PC-3 (cell line): ENCODE data around the gene OSBPL6. TPM values are rescaled to one million over a fixed set of nuclear protein-coding genes. Genes with fewer than 3 reads are reported as not detected.

Source experiments
- ATAC-seq: fragments of 200-7000 bp; cut with Tn5 transposase; 2 replicates; pipeline ENCODE4 v1.9.1; 2020; ENCODE audit warnings: mild to moderate bottlenecking, moderate library complexity
- BruUV-seq: library from RNA; stranded (reverse); fragments of 400-500 nt; replicated peaks from 2 replicates; lab custom pipeline; 2021; lab: Mats Ljungman, UMichigan
- CTCF ChIA-PET: fragments of 300-600 bp; sonication (Branson Sonifier 250); formaldehyde crosslinking; loops from one replicate; lab custom pipeline; 2022; ENCODE audit warnings: antibody characterized with exemption; lab: Charles Lee
- POLR2A ChIA-PET: fragments of 300-600 bp; sonication (Branson Sonifier 250); formaldehyde crosslinking; loops from one replicate; lab custom pipeline; 2022; ENCODE audit warnings: antibody characterized with exemption; ENCODE audit not compliant: unreplicated experiment; lab: Charles Lee
- DNase-seq: peaks from one replicate; pipeline ENCODE4 v3.0.0-alpha.2; 2015
- H2AFZ ChIP-seq: fragments of 300-600 bp; sonication (generic); 2 replicates; pipeline ENCODE4 v1.6.0; 2016; ENCODE audit warnings: antibody characterized with exemption, low read length
- H3F3A ChIP-seq: fragments of 300-600 bp; sonication (generic); one replicate; pipeline ENCODE4 v1.6.0; 2017; ENCODE audit warnings: antibody characterized with exemption, low read length, control low read depth, mild to moderate bottlenecking; ENCODE audit not compliant: unreplicated experiment
- H3K27ac ChIP-seq: fragments of 300-600 bp; sonication (generic); 2 replicates; pipeline ENCODE4 v1.5.1; 2016; ENCODE audit warnings: mild to moderate bottlenecking, low read length
- H3K27me3 ChIP-seq: fragments of 300-600 bp; sonication (generic); 2 replicates; pipeline ENCODE4 v1.6.1; 2016; ENCODE audit warnings: low read length, mixed read lengths
- H3K36me3 ChIP-seq: fragments of 300-600 bp; sonication (generic); 2 replicates; pipeline ENCODE4 v1.6.1; 2016; ENCODE audit warnings: low read depth, mixed run types, low read length, mixed read lengths
- H3K4me1 ChIP-seq: fragments of 300-600 bp; sonication (generic); 2 replicates; pipeline ENCODE4 v1.5.1; 2016; ENCODE audit warnings: low read length; ENCODE audit not compliant: insufficient read depth
- H3K4me2 ChIP-seq: fragments of 300-600 bp; sonication (generic); 2 replicates; pipeline ENCODE4 v1.6.0; 2016; ENCODE audit warnings: low read length
- H3K4me3 ChIP-seq: fragments of 300-600 bp; sonication (generic); 2 replicates; pipeline ENCODE4 v1.5.1; 2016; ENCODE audit warnings: mild to moderate bottlenecking, low read length, mixed read lengths
- H3K79me2 ChIP-seq: fragments of 300-600 bp; sonication (generic); 2 replicates; pipeline ENCODE4 v1.6.1; 2017; ENCODE audit warnings: low read length, mixed read lengths
- H3K9ac ChIP-seq: fragments of 300-600 bp; sonication (generic); 2 replicates; pipeline ENCODE4 v1.6.0; 2016; ENCODE audit warnings: mild to moderate bottlenecking, low read length
- H3K9me2 ChIP-seq: fragments of 300-600 bp; sonication (generic); replicated peaks from 2 replicates; pipeline ENCODE4 v1.6.1; 2016; ENCODE audit warnings: mixed run types, low read length, mixed read lengths
- H3K9me3 ChIP-seq: fragments of 300-600 bp; sonication (generic); 2 replicates; pipeline ENCODE4 v1.6.1; 2016; ENCODE audit warnings: low read length, mixed read lengths
- H4K20me1 ChIP-seq: fragments of 300-600 bp; sonication (generic); 2 replicates; pipeline ENCODE4 v1.6.1; 2016; ENCODE audit warnings: low read length, mixed read lengths
- EZH2 ChIP-seq: fragments of 300-600 bp; sonication (generic); IDR thresholded peaks from one replicate; pipeline ENCODE4 v1.6.1; 2017; ENCODE audit warnings: antibody characterized with exemption, mild to moderate bottlenecking, low read length; ENCODE audit not compliant: unreplicated experiment
- EZH2phosphoT487 ChIP-seq: fragments of 300-600 bp; sonication (generic); IDR thresholded peaks from 2 replicates; pipeline ENCODE4 v1.6.1; 2018; ENCODE audit warnings: mild to moderate bottlenecking, antibody characterized with exemption, low read length, borderline replicate concordance
- intact Hi-C: fragments of 100-400 bp; cut with micrococcal nuclease; formaldehyde crosslinking; loops from 2 replicates; pipeline ENCODE4 v1.9.0; 2023
- total RNA-seq: library from RNA; depleted of rRNA; stranded (reverse); fragments of >200 nt; gene quantifications from 2 replicates; pipeline ENCODE4 v1.2.3, GENCODE V29; 2014
- TF ChIP-seq, protein P1 (sequence below): fragments of 300-600 bp; sonication (generic); conservative IDR thresholded peaks from 2 replicates; pipeline ENCODE4 v1.5.1; 2017; ENCODE audit warnings: antibody characterized with exemption, low read depth, mild to moderate bottlenecking, low read length

The OSBPL6 gene
- total RNA-seq, 1 experiment from 2014 or later: 4.0 TPM

DNA sequence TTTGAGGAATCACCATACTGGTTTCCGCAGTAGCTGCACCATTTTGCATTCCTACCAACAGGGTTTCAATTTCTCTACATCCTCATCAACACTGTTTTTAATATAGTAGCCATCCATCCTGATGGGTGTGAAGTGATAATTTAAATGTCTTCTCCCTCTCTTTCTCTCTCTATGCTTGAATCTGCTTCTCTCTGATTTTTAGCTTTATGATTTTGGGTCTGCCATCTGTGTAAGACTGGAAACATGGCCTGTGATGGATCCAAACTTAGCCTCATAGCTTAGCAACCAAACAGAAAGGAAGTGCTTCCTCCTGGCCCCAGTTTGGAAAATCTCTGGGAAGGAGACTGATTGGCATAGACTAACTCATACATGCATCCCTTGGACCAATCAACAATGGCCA, 33.7 kb upstream of the OSBPL6 start:
- no TSS peak for BruUV-seq
- H3K27ac ChIP-seq: no peak overlapping the region

DNA sequence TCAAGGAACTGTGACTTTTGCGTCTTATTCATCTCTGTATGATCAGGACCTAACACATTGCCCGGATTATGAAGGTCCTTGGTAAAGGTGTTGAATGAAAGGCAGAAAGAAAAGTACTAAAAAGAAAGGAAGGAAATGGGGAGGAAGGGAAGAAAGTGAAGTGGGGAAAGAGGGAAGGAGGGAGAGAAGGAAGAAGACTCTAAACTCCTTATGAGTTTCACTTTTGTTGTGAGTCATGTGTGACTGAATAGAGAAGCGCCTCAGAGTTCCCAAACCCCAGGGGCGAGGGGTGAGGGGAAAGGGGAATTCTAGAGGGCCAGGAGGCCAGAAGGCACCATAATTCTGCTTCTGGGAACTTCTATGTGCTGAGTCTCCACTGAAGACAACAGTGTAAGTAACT, 30.9 kb upstream of the OSBPL6 start:
- H3K27ac ChIP-seq: no peak overlapping the region
- intact Hi-C loops: no loop called here
- CTCF ChIA-PET: no interaction called here
- DNase-seq (peak; percentile 12), ATAC-seq (no peak)
- H3K36me3 ChIP-seq: no peaks in the 10 kb centered on the region
- H3K9ac ChIP-seq: no peak overlapping the region
- H3F3A ChIP-seq: no peaks in the 10 kb centered on the region
- BruUV-seq: no TSS peak
- no peaks in the 10 kb centered on the region for H3K79me2 ChIP-seq
- H3K4me3 ChIP-seq: no peak overlapping the region
- POLR2A ChIA-PET: no interaction called here
- H2AFZ ChIP-seq: peak overlapping the region; percentile 82
- no peaks in the 10 kb centered on the region; the same call in 1 of the 2 replicates for H3K9me2 ChIP-seq
- H3K27me3 ChIP-seq: no peaks in the 10 kb centered on the region
- H3K4me1 ChIP-seq: 0 out of 2 replicates have a peak, but pooled peaks cover 7% of the 10 kb centered on the region
- peak overlapping the region; percentile 64 for H3K4me2 ChIP-seq
- H3K9me3 ChIP-seq: no peaks in the 10 kb centered on the region
- no peak for TF ChIP-seq EZH2
- TF ChIP-seq, protein P1, sequence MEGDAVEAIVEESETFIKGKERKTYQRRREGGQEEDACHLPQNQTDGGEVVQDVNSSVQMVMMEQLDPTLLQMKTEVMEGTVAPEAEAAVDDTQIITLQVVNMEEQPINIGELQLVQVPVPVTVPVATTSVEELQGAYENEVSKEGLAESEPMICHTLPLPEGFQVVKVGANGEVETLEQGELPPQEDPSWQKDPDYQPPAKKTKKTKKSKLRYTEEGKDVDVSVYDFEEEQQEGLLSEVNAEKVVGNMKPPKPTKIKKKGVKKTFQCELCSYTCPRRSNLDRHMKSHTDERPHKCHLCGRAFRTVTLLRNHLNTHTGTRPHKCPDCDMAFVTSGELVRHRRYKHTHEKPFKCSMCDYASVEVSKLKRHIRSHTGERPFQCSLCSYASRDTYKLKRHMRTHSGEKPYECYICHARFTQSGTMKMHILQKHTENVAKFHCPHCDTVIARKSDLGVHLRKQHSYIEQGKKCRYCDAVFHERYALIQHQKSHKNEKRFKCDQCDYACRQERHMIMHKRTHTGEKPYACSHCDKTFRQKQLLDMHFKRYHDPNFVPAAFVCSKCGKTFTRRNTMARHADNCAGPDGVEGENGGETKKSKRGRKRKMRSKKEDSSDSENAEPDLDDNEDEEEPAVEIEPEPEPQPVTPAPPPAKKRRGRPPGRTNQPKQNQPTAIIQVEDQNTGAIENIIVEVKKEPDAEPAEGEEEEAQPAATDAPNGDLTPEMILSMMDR: no peak
- TF ChIP-seq EZH2phosphoT487: no peak
- H4K20me1 ChIP-seq: no peaks in the 10 kb centered on the region

More for the DNA sequence above, 33.7 kb upstream of the OSBPL6 start:
- DNase-seq: no peak
- ChIA-PET POLR2A (no interaction called here), CTCF (no interaction called here)
- H2AFZ ChIP-seq: no peak overlapping the region
- intact Hi-C loops: no loop called here
- H3F3A ChIP-seq: no peaks in the 10 kb centered on the region
- H3K36me3 ChIP-seq: no peaks in the 10 kb centered on the region
- H3K4me2 ChIP-seq: no peak overlapping the region
- no peak overlapping the region for H3K9ac ChIP-seq
- no peaks in the 10 kb centered on the region for H3K27me3 ChIP-seq
- H3K4me3 ChIP-seq: no peak overlapping the region
- H4K20me1 ChIP-seq: no peaks in the 10 kb centered on the region
- H3K9me2 ChIP-seq: no peaks in the 10 kb centered on the region; the same call in 1 of the 2 replicates
- ATAC-seq: no peak
- H3K9me3 ChIP-seq: no peaks in the 10 kb centered on the region
- no peaks in the 10 kb centered on the region for H3K79me2 ChIP-seq
- peaks cover 14% of the 10 kb centered on the region for H3K4me1 ChIP-seq
- no peak for TF ChIP-seq EZH2
- no peak for TF ChIP-seq EZH2phosphoT487
- TF ChIP-seq, protein P1: no peak

DNA sequence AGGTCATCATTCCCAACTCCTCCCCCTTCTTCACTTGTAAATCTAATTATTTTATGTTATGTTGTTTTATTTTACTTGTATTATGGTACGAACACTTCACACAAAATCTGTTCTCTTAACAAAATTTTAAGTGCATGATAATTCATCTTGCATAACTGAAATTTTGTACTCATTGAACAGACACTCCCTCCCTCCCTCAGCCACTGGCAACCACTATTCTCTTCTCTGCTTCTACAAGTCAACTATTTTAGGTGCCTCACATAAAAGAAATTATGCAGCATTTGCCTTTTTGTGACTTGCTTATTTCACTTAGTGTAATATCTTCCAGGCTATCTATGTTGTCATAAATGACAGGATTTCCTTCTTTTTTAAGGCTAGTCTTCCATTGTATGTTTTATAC, 30.4 kb upstream of the OSBPL6 start:
- H3K9me3 ChIP-seq: no peaks in the 10 kb centered on the region
- no peaks in the 10 kb centered on the region for H4K20me1 ChIP-seq
- POLR2A ChIA-PET: no interaction called here
- TF ChIP-seq EZH2: no peak
- TF ChIP-seq, protein P1: no peak
- no peak for TF ChIP-seq EZH2phosphoT487
- no peak overlapping the region for H3K27ac ChIP-seq
- CTCF ChIA-PET: no interaction called here
- 0 out of 2 replicates have a peak, but pooled peaks cover 7% of the 10 kb centered on the region for H3K4me1 ChIP-seq
- DNase-seq (no peak), ATAC-seq (no peak)
- peak overlapping the region; percentile 82; the same call in 1 of the 2 replicates for H2AFZ ChIP-seq
- H3K79me2 ChIP-seq: no peaks in the 10 kb centered on the region
- intact Hi-C loops: no loop called here
- no peak overlapping the region for H3K4me3 ChIP-seq
- H3K9ac ChIP-seq: no peak overlapping the region
- no TSS peak for BruUV-seq
- H3F3A ChIP-seq: no peaks in the 10 kb centered on the region
- H3K9me2 ChIP-seq: no peaks in the 10 kb centered on the region; the same call in 1 of the 2 replicates
- H3K4me2 ChIP-seq: peak overlapping the region; percentile 64; the same call in 1 of the 2 replicates
- H3K36me3 ChIP-seq: no peaks in the 10 kb centered on the region
- H3K27me3 ChIP-seq: no peaks in the 10 kb centered on the region
